T-helper 17 cell (primary cell): Measurements from ENCODE around the gene EPS8. TPM values are rescaled to one million over a fixed set of nuclear protein-coding genes. Genes with fewer than 3 reads are reported as not detected.
A peak's percentile ranks its signal among the peaks of the same experiment; 100 is the strongest.

Experiments
- ATAC-seq: fragments of 150-1000 bp; cut with Tn5 transposase; 2 replicates; pipeline ENCODE4 v1.10.0; 2021; ENCODE audit warnings: mild to moderate bottlenecking, moderate library complexity
- DNase-seq, 3 donors: peaks; one replicate each; pipeline versions ENCODE4 v3.0.0 to v3.0.0-alpha.2; 2020 to 2021
- H3K9me3 ChIP-seq: one replicate; pipeline ENCODE4 v1.7.0; 2013; ENCODE audit warnings: low read length, mild to moderate bottlenecking; ENCODE audit not compliant: control insufficient read depth, poor library complexity, severe bottlenecking
- H3K27ac Mint-ChIP-seq: one replicate; pipeline ENCODE4 v1.8.0; 2022; ENCODE audit warnings: mild to moderate bottlenecking, moderate library complexity, mixed read lengths
- H3K27me3 Mint-ChIP-seq: one replicate; pipeline ENCODE4 v1.8.0; 2022; ENCODE audit warnings: mixed read lengths
- H3K36me3 Mint-ChIP-seq: one replicate; pipeline ENCODE4 v1.8.0; 2022; ENCODE audit warnings: low read depth, mixed read lengths
- H3K4me1 Mint-ChIP-seq: one replicate; pipeline ENCODE4 v1.8.0; 2022; ENCODE audit warnings: mild to moderate bottlenecking, mixed read lengths
- H3K4me3 Mint-ChIP-seq: one replicate; pipeline ENCODE4 v1.8.0; 2022; ENCODE audit warnings: mild to moderate bottlenecking, moderate library complexity, mixed read lengths
- total RNA-seq, 4 donors: library from RNA in 2 of 4; stranded (reverse) in 2 of 4; gene quantifications; one replicate each; pipeline ENCODE4 v1.2.3 and lab custom pipeline; 2022 to 2026

Gene EPS8
- total RNA-seq, 2 donors from 2014 or later: 1.5 to 2.4 TPM

- H3K4me3 Mint-ChIP-seq: no peak overlapping the region
- no peak overlapping the region for H3K27ac Mint-ChIP-seq
- ATAC-seq: no peak
- no peaks in the 10 kb centered on the region for H3K36me3 Mint-ChIP-seq
- no peaks in the 10 kb centered on the region for H3K9me3 ChIP-seq
- DNase-seq: no peak
- H3K4me1 Mint-ChIP-seq: no peaks in the 10 kb centered on the region
- peaks cover 6% of the 10 kb centered on the region for H3K27me3 Mint-ChIP-seq
These were observed 110.0 kb downstream of the EPS8 start for GRCh38 chr12:15679151-15679550.

DNA sequence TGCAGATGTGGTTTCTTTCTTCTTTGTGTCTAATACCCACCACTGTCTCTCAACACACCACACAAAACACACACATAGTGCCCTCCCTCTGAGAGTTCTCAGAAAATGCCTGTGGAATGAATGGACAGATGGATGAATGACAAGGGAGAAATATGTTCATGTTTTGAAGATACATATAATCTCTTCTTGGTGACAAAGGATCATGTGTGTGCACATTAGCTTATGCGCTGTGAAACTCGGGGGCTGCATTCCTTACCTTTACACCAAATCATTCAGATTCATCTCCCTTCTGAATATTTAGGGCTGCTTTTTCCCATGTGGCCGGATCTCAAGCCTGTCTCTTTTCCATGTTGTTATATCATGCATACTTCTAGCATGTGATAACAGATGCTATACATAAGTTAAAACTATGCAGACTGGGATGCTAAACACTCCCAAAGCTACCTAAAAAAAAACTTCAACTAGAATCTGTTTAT is 111.4 kb downstream of the EPS8 start:
- Mint-ChIP-seq H3K4me3 (no peak overlapping the region), H3K27me3 (peaks cover 6% of the 10 kb centered on the region), H3K4me1 (no peaks in the 10 kb centered on the region), H3K36me3 (no peaks in the 10 kb centered on the region), H3K27ac (no peak overlapping the region)
- DNase-seq (no peak), ATAC-seq (no peak)
- H3K9me3 ChIP-seq: no peaks in the 10 kb centered on the region

DNA sequence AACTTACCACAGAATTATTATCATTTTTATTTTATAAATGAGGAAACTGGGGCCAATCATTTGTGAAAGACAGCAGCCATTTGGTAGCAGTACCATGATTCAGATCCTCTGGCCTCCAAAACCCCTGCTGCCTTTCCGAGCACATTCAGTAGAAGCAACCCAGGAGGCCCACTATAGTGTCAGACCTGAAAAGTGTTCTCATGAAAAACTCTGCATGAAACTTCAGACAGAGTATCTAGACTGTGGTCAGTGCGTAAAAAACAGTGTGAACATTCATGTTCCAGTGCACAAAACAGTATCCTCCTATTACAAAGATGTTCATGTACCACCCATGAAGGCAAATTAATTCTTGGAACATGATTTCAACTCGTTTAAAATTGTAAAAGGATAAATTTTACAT is 112.0 kb downstream of the EPS8 start:
- Mint-ChIP-seq H3K36me3 (no peaks in the 10 kb centered on the region), H3K27ac (no peak overlapping the region)

GRCh38 chr12:15672671-15673270 is 116.4 kb downstream of the EPS8 start:
- Mint-ChIP-seq H3K27me3 (no peaks in the 10 kb centered on the region), H3K27ac (no peak overlapping the region), H3K36me3 (no peaks in the 10 kb centered on the region), H3K4me1 (no peaks in the 10 kb centered on the region), H3K4me3 (no peak overlapping the region)
- DNase-seq (no peak), ATAC-seq (no peak)
- no peaks in the 10 kb centered on the region for H3K9me3 ChIP-seq

More for the DNA sequence above, 112.0 kb downstream of the EPS8 start:
- H3K9me3 ChIP-seq: no peaks in the 10 kb centered on the region
- Mint-ChIP-seq H3K4me1 (no peaks in the 10 kb centered on the region), H3K27me3 (peaks cover 6% of the 10 kb centered on the region), H3K4me3 (no peak overlapping the region)
- ATAC-seq (no peak), DNase-seq (no peak)

DNA sequence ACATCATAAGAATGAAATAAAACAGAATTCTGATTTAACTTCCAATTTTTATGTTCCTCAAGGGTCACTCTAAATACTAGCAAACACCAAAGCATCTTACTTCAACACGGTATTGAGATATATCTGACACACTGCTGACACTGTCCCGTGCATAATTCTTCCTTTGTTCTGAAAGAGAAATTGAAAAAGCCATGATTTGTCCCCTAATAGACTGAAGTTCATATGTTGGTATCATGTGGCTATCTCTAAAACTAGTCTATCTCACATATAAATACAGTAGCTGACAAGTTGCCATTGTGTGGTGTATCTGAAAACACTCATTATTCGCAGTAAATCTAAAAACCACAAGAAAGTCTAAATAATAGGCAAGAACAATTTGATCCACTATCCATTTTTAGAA is 118.4 kb downstream of the EPS8 start:
- no peak for ATAC-seq
- Mint-ChIP-seq H3K4me1 (no peaks in the 10 kb centered on the region), H3K36me3 (no peaks in the 10 kb centered on the region), H3K4me3 (no peak overlapping the region), H3K27me3 (no peaks in the 10 kb centered on the region), H3K27ac (no peak overlapping the region)
- no peak for DNase-seq
- no peaks in the 10 kb centered on the region for H3K9me3 ChIP-seq

DNA sequence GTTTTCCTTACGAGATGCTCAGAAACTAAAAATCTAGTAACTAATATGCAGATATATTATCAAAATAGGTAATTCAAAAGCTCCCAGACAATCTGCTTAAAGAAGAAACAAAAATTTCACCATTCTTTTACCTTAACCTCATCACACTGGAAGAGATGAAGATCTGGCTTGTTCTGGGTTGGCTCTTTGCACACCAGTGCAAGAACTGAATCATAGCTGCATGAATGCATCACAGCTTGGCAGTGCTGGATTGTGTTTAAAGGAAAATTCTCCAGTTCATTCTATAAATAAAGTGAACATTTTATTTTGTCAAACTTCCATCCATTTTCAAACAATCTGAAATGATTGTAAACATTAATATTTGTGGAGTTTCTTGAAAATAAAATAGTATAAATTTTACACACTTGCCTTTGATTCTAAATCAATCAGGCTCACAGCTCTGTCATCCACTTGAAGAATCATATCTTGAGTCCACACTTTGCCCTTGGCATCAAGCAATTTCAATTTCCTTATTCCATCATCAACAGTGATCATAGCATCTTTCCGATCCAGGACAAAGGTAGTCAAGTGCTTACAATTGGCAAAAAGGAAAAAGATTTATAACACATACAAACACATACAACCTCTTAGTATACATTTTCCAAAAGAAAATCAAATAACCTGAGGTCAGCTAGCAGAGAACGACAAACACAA is 119.8 kb downstream of the EPS8 start:
- no peaks in the 10 kb centered on the region for H3K9me3 ChIP-seq
- DNase-seq (no peak), ATAC-seq (no peak)
- no peaks in the 10 kb centered on the region for H3K36me3 Mint-ChIP-seq
- no peaks in the 10 kb centered on the region for H3K4me1 Mint-ChIP-seq
- no peak overlapping the region for H3K4me3 Mint-ChIP-seq
- H3K27me3 Mint-ChIP-seq: no peaks in the 10 kb centered on the region
- no peak overlapping the region for H3K27ac Mint-ChIP-seq

GRCh38 chr12:15664491-15664890 is 124.7 kb downstream of the EPS8 start:
- H3K4me1 Mint-ChIP-seq: no peaks in the 10 kb centered on the region
- no peak overlapping the region for H3K27ac Mint-ChIP-seq
- H3K4me3 Mint-ChIP-seq: no peak overlapping the region
- no peaks in the 10 kb centered on the region for H3K36me3 Mint-ChIP-seq
- no peaks in the 10 kb centered on the region for H3K9me3 ChIP-seq
- DNase-seq: no peak
- ATAC-seq: no peak
- no peaks in the 10 kb centered on the region for H3K27me3 Mint-ChIP-seq

DNA sequence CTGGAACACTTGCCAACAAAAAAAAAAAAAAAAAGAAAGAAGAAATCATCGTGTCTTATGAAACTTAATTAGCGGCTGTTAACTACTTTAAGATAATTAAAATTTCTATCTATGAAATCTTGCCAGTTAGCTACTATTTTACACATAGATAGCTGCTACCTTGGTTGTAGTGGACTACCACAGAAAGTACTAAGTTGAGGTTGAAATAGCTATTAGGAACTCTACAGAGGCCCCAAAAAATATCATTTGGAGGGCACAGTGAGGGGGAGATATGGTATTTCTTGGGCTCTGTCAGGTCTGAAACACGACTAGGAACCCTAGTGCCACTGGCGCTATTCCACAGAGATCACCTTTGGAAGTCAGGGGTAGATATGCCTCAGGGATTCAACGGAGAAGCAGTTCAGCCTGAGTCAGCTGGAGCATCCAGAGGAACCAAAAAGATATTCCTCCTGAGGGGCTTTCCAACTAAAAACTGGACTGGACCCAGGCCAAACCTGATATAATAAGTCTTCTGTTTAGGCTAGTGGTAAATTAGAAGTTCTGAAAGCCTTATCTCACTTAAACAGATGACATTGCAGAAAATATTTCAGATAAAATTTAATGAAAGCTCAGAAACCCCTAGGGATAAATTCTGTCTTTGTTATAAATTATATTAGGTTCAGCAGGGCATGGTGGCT is 126.1 kb downstream of the EPS8 start:
- ATAC-seq (no peak), DNase-seq (no peak)

DNA sequence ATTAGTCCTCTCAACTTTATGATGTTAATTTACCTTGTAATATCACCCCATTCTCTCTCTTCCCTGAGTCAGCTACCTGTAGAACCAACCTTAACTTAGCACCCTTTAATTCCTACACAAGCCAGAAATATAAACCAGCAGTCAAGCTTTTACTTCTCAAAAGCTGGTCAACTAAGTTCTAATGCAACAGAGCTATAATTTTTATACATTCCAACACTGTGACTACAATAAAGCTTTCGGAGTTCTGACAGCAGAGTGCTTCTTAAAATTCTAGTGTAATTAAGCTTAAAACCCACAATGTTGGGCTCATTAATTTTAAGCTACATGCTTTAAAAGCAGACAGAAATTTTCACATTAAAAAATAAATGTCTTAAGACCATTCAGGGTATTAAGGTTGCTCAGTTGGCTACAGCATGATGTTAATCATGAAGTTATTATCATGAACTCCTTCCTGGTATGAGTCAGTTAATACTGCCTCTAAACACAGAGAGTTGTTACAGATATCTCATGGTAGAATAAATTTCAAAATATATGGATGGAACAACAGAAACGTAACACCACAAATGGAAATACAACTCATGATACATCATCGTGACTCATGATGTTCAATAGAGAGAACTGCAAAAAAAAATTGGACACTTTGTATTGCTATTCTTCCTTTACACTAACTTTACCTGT is 126.7 kb downstream of the EPS8 start:
- H3K27ac Mint-ChIP-seq: no peak overlapping the region
- H3K36me3 Mint-ChIP-seq: no peaks in the 10 kb centered on the region
- DNase-seq (no peak), ATAC-seq (no peak)
- H3K4me3 Mint-ChIP-seq: no peak overlapping the region
- no peaks in the 10 kb centered on the region for H3K27me3 Mint-ChIP-seq
- H3K4me1 Mint-ChIP-seq: no peaks in the 10 kb centered on the region
- H3K9me3 ChIP-seq: no peaks in the 10 kb centered on the region

More for the DNA sequence above, 126.1 kb downstream of the EPS8 start:
- Mint-ChIP-seq H3K27ac (no peak overlapping the region), H3K4me1 (no peaks in the 10 kb centered on the region), H3K36me3 (no peaks in the 10 kb centered on the region), H3K4me3 (no peak overlapping the region), H3K27me3 (no peaks in the 10 kb centered on the region)
- H3K9me3 ChIP-seq: no peaks in the 10 kb centered on the region

GRCh38 chr12:15651371-15651770 is 137.8 kb downstream of the EPS8 start:
- no peak for ATAC-seq
- Mint-ChIP-seq H3K36me3 (peaks cover 5% of the 10 kb centered on the region), H3K27me3 (peaks cover 15% of the 10 kb centered on the region), H3K27ac (no peak overlapping the region), H3K4me1 (peaks cover 9% of the 10 kb centered on the region), H3K4me3 (no peak overlapping the region)
- DNase-seq: no peak
- H3K9me3 ChIP-seq: no peaks in the 10 kb centered on the region

DNA sequence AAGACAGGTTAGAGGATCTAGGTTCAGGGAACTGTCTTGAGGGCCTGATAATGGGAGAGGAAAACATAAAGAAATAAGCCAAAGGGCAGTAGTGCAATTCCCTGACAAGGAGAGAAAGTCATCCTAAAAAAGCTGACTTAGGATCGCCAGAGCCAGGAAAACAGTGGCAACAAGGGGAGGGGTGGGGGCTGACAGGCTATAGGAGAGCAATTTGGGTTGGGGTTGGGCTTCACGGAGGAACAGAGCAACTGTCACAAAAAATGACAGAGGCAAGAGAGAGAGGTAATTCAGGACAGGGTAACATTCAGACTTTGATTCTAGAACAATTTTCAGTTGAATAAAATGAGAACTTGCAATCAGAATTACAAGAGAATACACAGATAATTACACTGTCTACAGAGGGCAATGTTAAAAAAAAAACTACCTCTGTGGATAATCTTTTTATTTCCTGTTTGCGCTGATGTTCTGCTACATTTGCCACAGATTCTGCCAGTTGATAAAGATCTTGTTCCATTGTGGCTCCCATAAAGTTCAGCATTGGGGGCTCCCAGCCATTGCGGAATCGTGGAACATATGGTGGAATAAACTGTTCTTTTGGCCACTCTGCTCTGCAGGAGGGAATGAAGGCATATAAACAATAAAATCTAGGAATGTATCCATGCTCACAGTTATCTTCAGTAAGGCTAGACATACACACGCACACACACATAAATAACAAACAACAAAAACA is 138.6 kb downstream of the EPS8 start:
- DNase-seq: no peak
- peak overlapping the region; percentile 56 for H3K27ac Mint-ChIP-seq
- H3K36me3 Mint-ChIP-seq: peaks cover 5% of the 10 kb centered on the region
- H3K9me3 ChIP-seq: no peaks in the 10 kb centered on the region
- peaks cover 9% of the 10 kb centered on the region for H3K4me1 Mint-ChIP-seq
- peaks cover 15% of the 10 kb centered on the region for H3K27me3 Mint-ChIP-seq
- no peak for ATAC-seq
- H3K4me3 Mint-ChIP-seq: no peak overlapping the region

DNA sequence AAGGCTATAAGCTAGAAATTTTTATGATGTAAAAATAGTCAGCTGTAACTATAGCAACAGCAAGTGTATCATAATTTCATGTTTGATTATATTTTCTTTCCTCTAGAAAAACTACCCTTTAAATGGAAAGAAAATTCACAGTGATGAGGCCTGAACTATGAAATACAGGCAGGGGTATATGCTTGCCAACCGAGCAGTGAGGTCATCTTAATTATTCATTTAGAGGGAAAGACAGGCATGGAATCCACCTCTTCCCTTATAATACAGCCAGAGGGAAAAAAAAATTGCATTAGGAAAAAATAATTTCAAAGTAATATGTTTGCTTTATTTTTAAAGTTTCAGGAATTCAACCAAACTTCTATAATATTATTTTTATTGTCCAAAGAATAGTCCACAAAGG is 139.8 kb downstream of the EPS8 start:
- Mint-ChIP-seq H3K27ac (no peak overlapping the region), H3K27me3 (peaks cover 15% of the 10 kb centered on the region), H3K4me1 (peaks cover 9% of the 10 kb centered on the region), H3K36me3 (peaks cover 5% of the 10 kb centered on the region), H3K4me3 (no peak overlapping the region)
- no peak for ATAC-seq
- DNase-seq: no peak
- no peaks in the 10 kb centered on the region for H3K9me3 ChIP-seq

DNA sequence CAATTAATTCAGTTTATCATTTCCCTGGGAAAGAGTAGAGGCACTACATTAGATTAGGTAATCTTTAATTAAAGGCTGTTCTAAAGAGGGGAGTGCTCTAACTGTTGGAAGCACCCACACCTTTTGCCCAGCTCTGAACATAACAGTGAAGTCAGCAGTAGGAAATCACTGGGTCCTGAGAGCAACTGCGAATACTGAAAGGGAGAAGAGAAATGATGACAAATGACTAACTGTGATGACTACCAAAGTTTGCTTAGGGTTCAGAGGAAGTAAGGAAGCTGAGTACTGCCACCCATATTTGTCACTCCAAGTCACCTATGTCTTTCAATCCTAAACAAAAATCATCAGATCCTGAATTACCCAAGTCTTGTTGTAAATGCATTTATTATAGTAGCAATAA is 140.6 kb downstream of the EPS8 start:
- H3K9me3 ChIP-seq: no peaks in the 10 kb centered on the region
- H3K36me3 Mint-ChIP-seq: peaks cover 5% of the 10 kb centered on the region
- H3K27ac Mint-ChIP-seq: no peak overlapping the region
- DNase-seq (no peak), ATAC-seq (no peak)
- peaks cover 9% of the 10 kb centered on the region for H3K4me1 Mint-ChIP-seq
- peaks cover 14% of the 10 kb centered on the region for H3K27me3 Mint-ChIP-seq
- H3K4me3 Mint-ChIP-seq: no peak overlapping the region
